ENCODE measurements around the gene BTF3.
"Not testable (repeated sequence)": the region's sequence is repeated elsewhere in the genome, so short reads cannot be mapped to it uniquely, and the experiment has no call there.

Gene BTF3

GRCh38 chr5:73486119-73486899, 11.9 kb upstream of the BTF3 start:
- no peak for FAIRE-seq

DNA sequence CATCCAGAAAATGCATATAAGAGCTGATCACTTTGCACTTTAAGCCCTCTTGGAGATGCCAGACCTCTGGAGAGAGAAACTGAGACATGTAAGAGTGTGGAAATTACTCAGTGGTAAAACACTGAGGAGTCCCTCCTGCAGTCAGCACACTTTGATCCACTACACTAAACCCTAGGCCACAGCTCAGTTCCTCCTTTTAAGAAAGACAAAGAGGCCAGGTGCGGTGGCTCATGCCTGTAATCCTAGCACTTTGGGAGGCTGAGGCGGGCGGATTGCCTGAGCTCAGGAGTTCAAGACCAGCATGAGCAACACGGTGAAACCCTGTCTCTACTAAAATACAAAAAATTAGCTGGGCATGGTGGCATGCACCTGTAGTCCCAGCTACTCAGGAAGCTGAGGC, 11.0 kb upstream of the BTF3 start:
- FAIRE-seq: not testable (repeated sequence)

DNA sequence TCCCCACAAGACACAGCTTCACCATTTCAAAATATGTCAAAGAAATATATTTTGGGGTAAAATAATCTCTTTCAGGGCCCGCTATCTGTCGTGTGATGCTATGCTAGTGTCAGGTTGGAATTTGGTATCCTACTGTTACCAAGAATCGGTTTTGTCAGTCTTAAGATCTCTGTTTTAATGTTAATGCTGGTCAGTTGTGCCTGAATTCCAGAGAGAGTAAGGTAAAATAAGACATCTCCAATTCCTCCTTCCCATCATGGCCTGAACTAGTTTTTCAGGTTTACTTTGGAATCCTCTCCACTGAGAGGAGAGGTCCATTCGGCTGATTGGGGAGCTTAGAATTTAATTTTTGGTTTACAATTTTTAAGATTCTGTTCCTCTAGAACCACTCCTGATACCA, 10.4 kb upstream of the BTF3 start:
- FAIRE-seq: no peak

GRCh38 chr5:73488806-73489205, 9.4 kb upstream of the BTF3 start:
- FAIRE-seq: no peak

- FAIRE-seq: peak; percentile 55
Measured at GRCh38 chr5:73490088-73490487, 8.2 kb upstream of the BTF3 start.

DNA sequence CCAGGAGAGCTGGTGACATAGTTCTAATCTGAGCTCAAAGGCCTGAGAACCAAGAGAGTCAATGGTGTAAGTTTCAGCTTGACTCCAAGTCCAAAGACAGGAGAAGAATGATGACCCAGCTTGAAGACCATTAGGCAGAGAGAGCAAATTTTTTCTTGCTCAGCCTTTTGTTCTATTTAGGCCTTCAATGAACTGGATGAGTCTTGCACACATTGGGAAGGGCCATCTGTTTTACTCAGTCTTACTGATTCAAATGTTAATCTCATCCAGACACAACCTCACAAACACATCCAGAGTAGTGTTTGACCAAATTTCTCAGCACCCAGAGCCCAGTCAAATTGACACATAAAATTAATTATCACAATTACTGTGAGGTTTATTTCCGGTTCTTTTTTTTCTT, 7.1 kb upstream of the BTF3 start:
- FAIRE-seq: no peak

GRCh38 chr5:73493421-73493820, 4.8 kb upstream of the BTF3 start:
- FAIRE-seq: no peak

DNA sequence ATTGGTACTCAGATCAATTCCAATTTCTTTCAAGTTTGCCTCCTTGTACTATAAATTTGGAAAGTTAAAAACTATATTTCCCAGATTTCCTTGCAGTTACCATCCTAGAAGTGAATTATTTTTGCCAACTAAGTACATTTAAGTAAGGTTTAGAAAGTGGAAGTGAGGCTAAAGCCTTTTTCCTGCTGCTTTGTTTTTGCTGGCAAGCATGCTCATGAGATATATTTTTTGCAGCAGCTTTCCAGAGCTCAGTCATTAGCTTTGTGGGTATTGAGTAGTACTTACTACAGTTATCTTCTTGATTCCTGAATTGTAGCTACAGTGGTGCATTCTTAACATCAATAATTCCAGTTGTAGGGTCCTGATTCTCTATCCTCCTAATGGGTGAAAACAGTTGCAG, 3.5 kb upstream of the BTF3 start:
- FAIRE-seq: no peak

- FAIRE-seq: no peak
Measured at GRCh38 chr5:73495772-73496335, 2.4 kb upstream of the BTF3 start.

- no peak for FAIRE-seq
Measured at GRCh38 chr5:73496984-73497457, 1.2 kb upstream of the BTF3 start.

DNA sequence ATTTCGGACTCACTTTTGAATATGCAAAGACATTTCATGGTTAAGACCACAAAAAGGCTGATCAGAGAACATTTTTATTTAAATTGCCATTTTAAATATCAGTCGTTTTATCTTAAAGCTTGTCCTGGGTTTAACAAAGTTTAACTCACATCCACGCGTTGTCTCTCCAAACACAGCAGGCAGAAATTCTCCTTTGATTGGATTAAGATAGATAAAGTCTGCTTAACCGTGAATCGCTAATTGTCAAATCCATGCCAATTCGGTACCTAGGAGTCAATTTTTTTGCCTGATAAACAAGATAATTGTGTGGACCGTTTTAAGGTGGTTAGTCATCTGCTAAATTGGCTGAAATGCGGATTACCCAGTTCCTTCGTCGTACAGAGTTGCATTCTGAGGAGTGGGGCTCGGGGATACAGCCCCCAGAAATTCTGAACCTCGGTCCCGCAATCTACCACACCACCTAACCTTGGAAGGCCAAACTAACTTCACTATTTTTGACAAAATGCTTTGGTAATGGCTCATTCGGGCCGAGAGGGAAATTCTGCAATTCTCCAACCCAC, 665 bp upstream of the BTF3 start:
- FAIRE-seq: no peak

- no peak for FAIRE-seq
Measured at GRCh38 chr5:73499187-73499586, 945 bp downstream of the BTF3 start.

DNA sequence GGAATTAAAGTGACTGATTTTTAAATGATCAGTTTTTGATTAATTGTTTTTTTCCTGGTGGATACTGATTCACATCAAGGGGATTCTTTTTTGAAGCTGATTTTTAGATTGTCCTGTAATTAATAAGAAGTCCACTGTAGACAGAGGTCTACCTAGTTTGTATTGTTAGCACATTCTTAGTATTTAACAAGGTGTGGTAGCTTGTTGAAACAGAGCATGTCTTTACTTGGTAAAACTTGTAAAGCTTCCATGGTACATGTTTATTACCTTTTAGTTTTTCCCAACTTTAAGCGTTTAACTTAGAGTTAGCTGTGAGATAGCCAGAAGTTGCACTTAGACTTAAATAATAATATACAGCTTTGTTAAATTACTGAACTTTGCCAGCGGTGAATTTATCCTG, 1.5 kb downstream of the BTF3 start:
- FAIRE-seq: no peak

GRCh38 chr5:73501406-73501805, 3.2 kb downstream of the BTF3 start:
- FAIRE-seq: no peak

GRCh38 chr5:73506459-73506955, 8.3 kb downstream of the BTF3 start:
- no peak for FAIRE-seq

DNA sequence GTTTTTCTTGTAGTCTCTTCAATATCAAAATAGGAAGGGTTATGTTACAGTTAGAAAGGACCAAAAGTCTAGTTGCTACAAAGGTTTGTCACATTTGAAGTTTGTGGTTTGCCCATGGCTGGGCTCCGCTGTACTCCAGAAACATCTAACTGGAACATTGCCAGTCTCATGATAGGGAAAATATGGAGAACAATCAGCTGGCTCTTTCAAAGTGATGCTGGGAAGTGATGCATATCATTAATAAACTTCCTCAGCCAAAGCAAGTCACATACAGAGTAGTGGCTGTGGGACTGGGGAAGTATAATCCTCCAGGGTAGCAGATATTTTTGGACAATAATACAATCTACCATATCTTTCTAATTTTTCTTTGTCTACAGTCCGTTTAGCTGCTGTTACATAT, 8.8 kb downstream of the BTF3 start:
- FAIRE-seq: no peak

DNA sequence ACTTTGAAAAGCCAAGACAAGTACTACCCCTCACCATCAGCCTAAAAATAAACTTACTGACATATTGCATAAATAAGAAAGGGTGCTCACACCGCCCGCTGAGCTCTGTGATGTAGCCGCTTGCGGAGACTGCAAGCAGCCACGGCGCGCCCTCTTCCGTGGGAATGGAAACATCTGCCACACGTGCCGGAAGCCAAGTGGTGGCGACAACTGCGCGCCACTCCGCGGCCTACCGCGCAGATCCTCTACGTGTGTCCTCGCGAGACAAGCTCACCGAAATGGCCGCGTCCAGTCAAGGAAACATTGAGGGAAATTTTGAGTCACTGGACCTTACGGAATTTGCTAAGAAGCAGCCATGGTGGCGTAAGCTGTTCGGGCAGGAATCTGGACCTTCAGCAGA, 10.3 kb downstream of the BTF3 start:
- FAIRE-seq: not testable (repeated sequence)

GRCh38 chr5:73513996-73514395, 15.8 kb downstream of the BTF3 start:
- no peak for FAIRE-seq

GRCh38 chr5:73514418-73514817, 16.2 kb downstream of the BTF3 start:
- FAIRE-seq: no peak

GRCh38 chr5:73515232-73515631, 17.0 kb downstream of the BTF3 start:
- no peak for FAIRE-seq

DNA sequence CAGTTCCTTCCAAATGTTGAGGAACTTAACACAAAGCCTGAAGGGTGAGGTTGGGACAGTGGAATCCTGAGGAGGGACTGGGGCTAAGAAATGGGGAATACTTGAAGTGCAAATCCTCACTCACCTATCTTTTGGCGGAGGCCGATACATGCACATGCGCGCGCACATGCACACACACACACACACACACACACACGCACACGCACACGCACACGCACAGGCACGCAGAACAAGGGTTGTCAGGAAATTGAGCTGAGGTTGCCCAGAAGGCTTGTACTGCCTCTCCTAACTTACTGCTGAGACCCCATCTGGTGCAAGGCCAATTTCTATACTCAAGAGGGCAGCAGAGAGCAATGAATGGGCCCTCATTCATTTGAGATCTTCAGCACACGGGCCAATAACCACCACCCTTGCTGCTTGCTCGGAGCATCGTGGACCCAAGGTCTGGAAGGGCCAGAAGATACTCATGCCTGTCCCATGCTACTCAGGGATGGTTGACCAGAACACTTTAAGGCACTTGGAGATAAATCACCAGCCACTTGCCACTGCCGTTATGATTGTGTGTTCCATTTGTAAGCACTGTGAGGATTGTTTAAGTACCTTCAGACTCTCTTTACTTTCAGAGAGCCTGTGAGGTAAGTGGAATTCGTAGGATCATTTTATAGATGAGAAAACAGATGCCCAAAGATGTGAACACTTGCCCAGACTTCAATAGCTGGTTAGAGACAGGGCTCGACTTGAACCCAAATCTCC, 21.5 kb downstream of the BTF3 start:
- FAIRE-seq: no peak

- no peak for FAIRE-seq
Measured at GRCh38 chr5:73522989-73523388, 24.7 kb downstream of the BTF3 start.

DNA sequence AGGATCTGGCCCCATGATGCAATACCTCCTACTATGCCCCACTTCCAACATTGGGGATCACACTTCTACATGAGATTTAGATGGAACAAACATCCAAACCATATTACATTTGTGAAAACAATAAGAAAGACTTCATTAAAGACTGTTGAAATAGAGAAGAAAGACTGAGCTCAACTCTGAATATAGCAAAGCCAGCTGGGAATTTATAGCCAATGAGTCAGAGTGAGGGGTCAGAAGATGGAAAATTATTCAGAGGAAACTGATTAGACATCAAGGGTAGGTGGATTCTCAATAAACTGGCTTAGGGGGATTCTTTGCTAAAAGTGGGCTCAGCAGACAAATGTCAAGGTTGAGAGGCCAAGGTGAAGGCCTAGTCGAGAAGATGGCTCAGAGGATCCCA, 25.6 kb downstream of the BTF3 start:
- no peak for FAIRE-seq

All from colon (tissue), 2 donors.